ENCODE data around the gene ETV2.
"Not testable (repeated sequence)": the region's sequence is repeated elsewhere in the genome, so short reads cannot be mapped to it uniquely, and the experiment has no call there.

ETV2 gene, protein sequence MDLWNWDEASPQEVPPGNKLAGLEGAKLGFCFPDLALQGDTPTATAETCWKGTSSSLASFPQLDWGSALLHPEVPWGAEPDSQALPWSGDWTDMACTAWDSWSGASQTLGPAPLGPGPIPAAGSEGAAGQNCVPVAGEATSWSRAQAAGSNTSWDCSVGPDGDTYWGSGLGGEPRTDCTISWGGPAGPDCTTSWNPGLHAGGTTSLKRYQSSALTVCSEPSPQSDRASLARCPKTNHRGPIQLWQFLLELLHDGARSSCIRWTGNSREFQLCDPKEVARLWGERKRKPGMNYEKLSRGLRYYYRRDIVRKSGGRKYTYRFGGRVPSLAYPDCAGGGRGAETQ

DNA sequence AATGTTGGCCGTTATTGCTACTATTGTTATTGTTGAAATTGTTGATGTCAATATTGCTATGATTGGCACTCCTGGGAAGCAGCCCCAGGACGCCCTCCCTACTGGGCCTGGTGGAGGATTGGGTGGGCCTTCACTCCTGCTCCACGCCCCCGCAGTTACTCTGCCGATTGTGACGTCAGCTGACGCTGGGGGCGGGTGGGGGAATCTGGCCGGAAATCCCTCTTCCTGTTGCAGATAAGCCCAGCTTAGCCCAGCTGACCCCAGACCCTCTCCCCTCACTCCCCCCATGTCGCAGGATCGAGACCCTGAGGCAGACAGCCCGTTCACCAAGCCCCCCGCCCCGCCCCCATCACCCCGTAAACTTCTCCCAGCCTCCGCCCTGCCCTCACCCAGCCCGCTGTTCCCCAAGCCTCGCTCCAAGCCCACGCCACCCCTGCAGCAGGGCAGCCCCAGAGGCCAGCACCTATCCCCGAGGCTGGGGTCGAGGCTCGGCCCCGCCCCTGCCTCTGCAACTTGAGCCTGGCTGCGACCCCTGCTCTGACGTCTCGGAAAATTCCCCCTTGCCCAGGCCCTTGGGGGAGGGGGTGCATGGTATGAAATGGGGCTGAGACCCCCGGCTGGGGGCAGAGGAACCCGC is at the start of gene ETV2:
Gene ETV2 (plus strand): TSS at position 231 of the 637 bp plus-strand sequence. CDS start 716 bp downstream, outside the sequence.
- DNase-seq = peak; percentile 35 to 51

- peak in 1 of 2 donors; percentile 18 for DNase-seq
These were observed 49.3 kb upstream of the ETV2 start for GRCh38 chr19:35592226-35592625.

DNA sequence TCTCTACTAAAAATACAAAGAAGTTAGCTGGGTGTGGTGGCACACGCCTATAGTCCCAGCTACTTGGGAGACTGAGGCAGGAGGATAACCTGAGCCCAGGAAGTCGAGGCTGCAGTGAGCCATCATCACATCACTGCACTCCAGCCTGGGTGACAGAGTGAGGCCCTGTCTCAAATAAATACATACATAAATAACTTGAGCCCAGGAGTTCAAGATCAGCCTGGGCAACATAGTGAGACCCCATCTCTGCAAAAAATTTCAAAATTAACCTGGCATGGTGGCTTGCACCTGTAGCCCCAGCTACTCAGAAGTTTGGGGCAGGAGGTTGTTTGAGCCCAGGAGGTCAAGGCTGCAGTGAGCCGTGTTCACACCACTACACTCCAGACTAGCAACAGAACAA is 46.5 kb upstream of the ETV2 start:
- not testable (repeated sequence) for DNase-seq

DNA sequence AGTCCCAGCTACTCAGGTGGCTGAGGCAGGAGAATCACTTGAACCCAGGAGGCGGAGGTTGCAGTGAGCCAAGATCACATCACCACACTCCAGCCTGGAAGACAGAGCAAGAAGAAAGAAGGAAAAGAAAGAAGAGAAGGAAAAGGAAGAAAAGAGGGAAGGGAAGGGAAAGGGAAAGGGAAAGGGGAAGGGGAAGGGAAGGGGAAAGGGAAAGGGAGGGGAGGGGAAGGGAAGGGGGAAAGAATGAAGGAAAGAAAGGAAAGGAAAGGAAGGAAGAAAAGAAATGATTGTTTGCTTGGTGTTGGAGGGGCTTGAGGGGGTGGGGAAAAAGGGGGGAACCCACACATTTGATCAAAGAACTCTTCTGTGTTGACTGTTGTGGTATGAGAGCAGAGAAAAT is 45.6 kb upstream of the ETV2 start:
- no peak for DNase-seq

DNA sequence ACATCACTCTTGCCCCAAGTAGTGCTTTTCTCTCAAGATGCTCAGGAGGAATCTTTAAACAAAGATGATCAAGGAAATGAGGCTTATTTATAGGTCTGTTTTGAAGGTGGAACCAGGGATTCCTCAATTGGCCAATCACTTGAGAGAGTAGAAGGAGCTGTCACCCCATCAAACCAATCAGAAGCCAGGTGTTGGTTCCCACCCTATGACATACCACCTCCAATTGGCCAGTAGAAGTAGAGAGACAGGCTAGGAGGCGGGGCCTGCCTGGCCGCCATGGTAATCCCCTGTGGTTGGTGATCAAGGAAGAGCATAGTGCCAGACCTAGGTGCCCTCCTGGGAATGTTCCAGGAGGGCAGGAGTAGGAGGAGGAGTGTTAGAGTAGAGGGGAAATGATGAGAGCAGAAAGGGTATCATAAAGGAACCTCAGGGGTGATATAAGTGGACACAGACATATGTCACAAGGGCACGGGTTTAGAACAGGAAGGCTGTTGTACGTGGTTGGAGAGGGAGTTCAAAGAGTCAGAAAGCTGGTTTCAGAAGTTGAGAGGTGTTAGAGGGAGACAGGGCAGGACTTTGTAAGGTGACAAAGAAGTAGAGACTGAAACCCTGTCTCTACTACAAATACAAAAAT is 45.1 kb upstream of the ETV2 start:
- DNase-seq = peak in 1 of 2 donors; percentile 14

GRCh38 chr19:35601971-35602370 is 39.6 kb upstream of the ETV2 start:
- no peak for DNase-seq

DNA sequence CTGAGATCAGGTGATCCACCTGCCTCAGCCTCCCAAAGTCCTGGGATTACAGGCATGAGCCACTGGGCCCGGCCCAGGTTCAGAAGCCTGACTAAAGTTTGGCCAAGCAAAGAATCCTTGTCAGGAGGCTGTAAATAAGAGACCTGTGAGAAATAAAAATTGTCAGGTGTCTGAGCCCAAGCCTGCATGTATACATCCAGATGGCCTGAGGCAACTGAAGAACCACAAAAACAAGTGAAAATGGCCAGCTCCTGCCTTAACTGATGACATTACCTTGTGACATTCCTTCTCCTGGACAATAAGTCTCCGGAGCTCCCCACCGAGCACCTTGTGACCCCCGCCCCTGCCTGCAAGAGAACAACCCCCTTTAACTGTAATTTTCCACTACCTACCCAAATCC is 37.1 kb upstream of the ETV2 start:
- DNase-seq = not testable (repeated sequence)

DNA sequence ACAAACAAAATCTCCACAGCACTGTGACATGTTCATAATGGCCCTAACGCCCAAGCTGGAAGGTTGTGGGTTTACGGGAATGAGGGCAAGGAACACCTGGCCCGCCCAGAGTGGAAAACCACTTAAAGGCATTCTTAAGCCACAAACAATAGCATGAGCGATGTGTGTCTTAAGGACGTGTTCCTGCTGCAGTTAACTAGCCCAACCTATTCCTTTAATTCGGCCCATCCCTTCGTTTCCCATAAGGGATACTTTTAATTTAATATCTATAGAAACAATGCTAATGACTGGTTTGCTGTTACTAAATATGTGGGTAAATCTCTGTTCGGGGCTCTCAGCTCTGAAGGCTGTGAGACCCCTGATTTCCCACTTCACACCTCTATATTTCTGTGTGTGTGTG is 34.4 kb upstream of the ETV2 start:
- DNase-seq = not testable (repeated sequence)

GRCh38 chr19:35607661-35608060 is 33.9 kb upstream of the ETV2 start:
- no peak for DNase-seq

DNA sequence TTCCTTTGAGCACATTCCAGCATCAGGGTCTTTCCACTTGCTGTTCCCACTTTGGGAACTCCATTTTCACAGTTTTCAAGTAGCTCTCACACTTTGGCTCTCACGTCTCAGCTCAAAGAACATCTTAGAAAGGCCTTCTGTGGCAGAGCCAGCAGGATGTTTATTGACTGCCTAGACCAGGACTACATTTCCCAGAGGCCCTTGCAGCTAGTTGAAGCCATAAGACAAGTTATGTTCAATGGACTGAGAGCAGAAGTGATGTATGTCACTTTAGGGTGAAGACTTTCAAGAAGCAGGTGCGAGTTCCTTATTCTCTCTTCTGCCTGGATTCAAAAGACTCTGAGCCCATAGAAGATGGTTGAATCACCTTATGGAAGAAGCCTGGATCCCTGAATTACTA is 33.3 kb upstream of the ETV2 start:
- DNase-seq = no peak

DNA sequence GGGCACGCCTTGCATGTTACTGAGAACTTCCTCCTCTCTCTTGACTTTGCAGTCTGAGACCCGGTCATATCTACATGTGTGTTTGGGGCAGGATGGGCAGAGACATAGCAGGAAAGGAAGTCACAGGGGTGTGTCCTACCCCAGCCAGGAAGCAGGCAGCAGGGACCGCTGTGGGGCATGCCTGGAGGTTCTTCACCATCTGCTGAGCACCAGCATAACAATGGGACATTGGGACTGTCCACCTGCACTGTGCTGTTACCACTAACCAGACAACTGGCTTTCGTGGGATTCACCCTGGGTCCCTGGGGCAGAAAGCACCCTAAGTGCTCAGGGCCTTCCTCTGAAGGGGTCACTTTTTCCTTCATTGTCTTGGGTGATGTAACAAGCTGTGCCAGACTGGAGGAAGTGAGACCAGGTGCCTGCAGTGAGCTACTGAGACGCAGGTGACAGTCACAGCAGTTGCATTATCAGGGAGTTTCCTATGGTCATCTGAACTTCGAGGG is 31.6 kb upstream of the ETV2 start:
- peak; percentile 20 to 29 for DNase-seq

DNA sequence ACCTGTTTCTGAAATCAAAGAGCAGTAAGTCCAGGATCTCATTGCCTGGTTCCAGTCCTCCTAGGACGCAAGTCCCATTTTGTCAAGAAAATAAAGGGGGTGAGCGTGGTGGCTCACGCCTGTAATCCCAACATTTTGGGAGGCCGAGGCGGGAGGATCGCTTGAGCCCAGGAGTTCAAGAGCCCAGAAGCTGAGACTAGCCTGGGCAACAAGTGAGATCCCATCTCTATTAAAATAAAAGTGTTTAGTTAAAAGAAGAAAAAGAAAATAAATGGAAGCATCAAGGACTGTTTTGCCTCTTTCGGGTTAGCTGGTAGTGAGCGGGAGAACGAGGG is 29.4 kb upstream of the ETV2 start:
- DNase-seq = no peak

DNA sequence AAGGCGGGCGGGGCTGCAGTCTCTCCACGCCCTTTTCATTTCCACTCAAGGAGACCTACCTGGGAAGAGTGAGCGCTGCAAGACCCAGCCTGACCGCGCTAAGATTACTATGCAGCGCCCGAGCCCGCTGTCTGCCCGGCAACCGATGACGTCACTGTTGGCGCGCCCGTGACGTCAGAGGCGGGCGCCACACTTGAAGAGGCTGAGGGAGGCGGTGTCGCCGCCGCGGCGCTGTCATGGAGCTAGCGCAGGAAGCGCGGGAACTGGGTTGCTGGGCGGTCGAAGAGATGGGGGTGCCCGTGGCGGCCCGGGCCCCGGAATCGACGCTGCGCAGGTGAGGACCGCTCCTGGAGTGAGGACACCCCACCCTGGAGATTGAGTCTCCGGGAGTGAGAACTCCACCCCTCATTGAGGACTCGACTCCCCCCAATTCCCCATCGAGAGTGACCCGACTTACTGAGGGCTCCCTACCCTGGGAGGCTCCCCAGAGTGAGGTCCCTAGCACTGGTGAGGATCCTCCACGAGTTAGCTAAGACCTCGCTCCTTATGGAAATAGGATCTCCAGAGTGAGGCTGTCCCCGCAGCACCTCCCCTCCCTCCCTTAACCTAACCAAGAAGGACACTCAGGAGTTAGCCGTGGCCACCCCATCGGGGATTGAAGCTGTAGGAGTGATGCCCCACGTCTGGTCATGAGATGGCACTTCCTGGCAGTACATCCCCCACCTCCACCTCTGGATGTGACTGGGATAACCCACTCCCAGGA is 28.8 kb upstream of the ETV2 start, which contains the start of gene HAUS5:
Gene HAUS5 (plus strand): TSS at position 177 of the 763 bp plus-strand sequence. CDS start 60 bp downstream, at position 237.
- peak; percentile 96 to 97 for DNase-seq

DNA sequence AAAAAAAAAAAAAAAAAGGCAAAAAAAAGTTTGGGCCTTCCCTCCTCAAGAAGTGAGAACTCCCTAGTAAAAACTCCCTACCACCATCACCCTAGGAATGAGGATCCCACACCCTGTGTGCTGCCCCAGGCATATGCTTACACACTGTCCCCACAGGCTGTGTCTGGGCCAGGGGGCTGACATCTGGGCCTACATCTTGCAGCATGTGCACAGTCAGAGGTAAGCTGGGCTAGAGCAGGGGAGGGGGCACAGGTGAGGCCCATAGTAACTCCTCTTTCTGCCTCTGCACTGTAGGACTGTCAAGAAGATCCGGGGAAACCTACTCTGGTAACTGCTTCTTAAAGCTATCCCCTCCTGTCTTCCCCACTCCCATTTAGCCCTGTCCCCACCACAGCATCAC is 28.0 kb upstream of the ETV2 start:
- DNase-seq = no peak

- no peak for DNase-seq
These were observed 26.5 kb upstream of the ETV2 start for GRCh38 chr19:35615036-35615435.

GRCh38 chr19:35618857-35619256 is 22.7 kb upstream of the ETV2 start:
- DNase-seq = no peak

DNA sequence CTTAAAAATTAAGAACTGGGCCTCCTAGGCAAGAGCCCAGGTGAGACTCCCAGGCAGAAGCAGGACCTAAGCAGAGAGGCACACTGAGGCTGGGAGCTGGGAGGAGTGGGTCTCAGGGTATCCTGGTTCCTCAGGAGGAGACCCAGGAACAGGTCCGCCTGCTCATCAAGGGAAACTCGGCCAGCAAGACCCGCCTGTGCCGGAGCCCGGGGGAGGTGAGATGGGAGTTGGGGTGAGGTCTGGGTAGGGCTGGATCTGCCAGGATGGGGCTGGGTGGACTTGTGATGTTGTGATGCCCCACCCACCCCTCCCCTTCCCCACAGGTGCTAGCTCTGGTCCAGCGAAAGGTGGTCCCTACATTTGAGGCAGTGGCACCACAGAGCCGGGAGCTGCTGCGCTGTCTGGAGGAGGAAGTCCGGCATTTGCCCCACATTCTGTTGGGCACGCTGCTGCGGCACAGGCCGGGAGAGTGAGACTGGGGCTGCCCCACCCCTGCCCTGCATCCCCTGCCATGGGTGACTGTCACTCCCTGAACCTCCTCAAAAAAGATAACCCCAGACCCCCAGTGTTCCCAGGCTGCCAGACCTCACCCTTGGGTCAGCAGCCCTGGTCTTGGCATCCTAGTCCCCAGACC is 22.1 kb upstream of the ETV2 start:
- no peak for DNase-seq

DNA sequence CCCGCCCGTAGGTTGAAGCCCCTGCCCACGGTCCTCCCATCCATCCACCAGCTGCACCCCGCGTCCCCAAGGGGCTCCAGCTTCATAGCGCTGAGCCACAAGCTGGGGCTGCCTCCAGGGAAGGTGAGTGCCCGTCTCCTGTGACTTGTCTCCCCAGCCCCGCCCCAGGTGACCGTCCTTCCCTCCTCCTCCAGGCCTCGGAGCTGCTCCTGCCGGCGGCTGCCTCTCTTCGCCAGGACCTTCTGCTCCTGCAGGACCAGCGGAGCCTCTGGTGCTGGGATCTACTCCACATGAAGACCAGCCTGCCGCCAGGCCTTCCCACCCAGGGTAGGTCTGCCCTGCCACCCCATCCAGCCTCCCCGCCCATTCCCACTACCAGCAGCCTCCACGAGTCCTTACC is 21.5 kb upstream of the ETV2 start:
- DNase-seq = no peak

GRCh38 chr19:35621708-35622107 is 19.8 kb upstream of the ETV2 start:
- no peak for DNase-seq

DNA sequence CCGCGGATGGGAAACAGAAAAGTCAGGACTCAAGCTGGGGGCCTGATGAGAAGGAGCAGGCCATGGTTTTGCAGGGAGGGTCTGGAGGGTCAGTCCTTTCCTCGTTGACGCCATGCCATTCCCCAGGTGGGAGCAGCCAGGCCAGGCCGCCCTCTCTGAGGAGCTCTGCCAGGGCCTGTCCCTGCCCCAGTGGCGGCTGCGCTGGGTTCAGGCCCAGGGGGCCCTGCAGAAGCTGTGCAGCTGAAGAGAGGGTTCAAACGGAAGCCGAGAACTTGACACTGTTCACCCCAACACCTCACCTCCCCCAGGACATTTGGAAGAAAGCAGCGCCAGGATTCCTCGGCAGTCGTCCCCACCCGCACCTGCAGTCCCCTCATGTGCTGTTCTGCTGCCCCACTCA is 18.8 kb upstream of the ETV2 start:
- DNase-seq = no peak

- no peak for DNase-seq
These were observed 18.1 kb upstream of the ETV2 start for GRCh38 chr19:35623327-35624010.

- DNase-seq = no peak
These were observed 13.3 kb upstream of the ETV2 start for GRCh38 chr19:35628264-35628564.
